ENCODE measurements around the gene CDH23.

The CDH23 gene

DNA sequence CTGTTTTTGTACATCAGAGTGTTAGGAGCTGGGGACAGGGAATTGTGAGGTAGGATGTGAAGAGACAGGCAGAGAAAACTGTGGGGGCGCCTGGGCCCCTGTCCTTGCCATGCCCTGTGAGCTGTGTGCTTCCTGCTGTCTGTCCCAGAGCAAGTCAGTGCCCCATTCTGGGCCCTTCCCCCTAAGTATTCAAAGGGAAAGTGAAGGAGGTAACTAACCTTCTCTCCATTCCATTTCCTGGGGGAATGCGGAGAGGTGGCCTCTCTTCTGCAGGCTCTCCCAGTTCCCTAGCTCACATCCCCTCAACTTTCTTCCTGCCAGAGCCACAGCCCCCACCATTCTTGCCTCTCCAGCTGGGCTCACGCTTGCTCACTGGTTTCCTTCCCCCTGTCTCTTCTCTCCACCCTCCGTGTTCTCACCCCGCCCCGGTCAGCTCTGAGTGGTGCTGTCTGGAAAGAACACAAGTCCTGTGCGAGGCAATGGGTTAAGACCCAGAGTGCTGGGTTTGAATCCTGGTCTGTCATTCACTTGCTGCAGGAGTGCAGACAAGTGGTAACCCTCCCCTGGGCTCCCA is 386.3 kb downstream of the CDH23 start:
- Histone ChIP-seq H3K9me3 (ENCODE audit: insufficient read depth, low read depth, low read length) (no peaks in the 10 kb centered on the region), H3K9ac (ENCODE audit: low read depth, low read length, poor library complexity, severe bottlenecking) (no peak overlapping the region), H4K20me1 (ENCODE audit: insufficient read depth, low read length, poor library complexity, severe bottlenecking) (no peaks in the 10 kb centered on the region), H3K79me2 (ENCODE audit: insufficient read depth, low read length) (no peaks in the 10 kb centered on the region), H3K27me3 (ENCODE audit: insufficient read depth, low read length, poor library complexity, severe bottlenecking) (no peaks in the 10 kb centered on the region), H3K36me3 (ENCODE audit: insufficient read depth, low read length) (no peaks in the 10 kb centered on the region), H3K9me2 (replicated peaks; ENCODE audit: low read depth, low read length) (no peaks in the 10 kb centered on the region), H3F3A (ENCODE audit: low read depth) (no peaks in the 10 kb centered on the region), H2AFZ (ENCODE audit: low read length) (no peak overlapping the region), H3K4me2 (ENCODE audit: low read depth, low read length, poor library complexity, severe bottlenecking) (no peak overlapping the region), H3K4me1 (ENCODE audit: insufficient read depth, low read length, poor library complexity, severe bottlenecking) (peaks cover 8% of the 10 kb centered on the region), H3K4me3 (ENCODE audit: low read length, poor library complexity, severe bottlenecking) (no peak overlapping the region)
- no peak for TF ChIP-seq EZH2phosphoT487 (IDR thresholded peaks at IDR 0.05; ENCODE audit: borderline replicate concordance)
- TF ChIP-seq, protein P1, sequence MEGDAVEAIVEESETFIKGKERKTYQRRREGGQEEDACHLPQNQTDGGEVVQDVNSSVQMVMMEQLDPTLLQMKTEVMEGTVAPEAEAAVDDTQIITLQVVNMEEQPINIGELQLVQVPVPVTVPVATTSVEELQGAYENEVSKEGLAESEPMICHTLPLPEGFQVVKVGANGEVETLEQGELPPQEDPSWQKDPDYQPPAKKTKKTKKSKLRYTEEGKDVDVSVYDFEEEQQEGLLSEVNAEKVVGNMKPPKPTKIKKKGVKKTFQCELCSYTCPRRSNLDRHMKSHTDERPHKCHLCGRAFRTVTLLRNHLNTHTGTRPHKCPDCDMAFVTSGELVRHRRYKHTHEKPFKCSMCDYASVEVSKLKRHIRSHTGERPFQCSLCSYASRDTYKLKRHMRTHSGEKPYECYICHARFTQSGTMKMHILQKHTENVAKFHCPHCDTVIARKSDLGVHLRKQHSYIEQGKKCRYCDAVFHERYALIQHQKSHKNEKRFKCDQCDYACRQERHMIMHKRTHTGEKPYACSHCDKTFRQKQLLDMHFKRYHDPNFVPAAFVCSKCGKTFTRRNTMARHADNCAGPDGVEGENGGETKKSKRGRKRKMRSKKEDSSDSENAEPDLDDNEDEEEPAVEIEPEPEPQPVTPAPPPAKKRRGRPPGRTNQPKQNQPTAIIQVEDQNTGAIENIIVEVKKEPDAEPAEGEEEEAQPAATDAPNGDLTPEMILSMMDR (conservative IDR thresholded peaks at IDR 0.05; ENCODE audit: low read length): no peak

DNA sequence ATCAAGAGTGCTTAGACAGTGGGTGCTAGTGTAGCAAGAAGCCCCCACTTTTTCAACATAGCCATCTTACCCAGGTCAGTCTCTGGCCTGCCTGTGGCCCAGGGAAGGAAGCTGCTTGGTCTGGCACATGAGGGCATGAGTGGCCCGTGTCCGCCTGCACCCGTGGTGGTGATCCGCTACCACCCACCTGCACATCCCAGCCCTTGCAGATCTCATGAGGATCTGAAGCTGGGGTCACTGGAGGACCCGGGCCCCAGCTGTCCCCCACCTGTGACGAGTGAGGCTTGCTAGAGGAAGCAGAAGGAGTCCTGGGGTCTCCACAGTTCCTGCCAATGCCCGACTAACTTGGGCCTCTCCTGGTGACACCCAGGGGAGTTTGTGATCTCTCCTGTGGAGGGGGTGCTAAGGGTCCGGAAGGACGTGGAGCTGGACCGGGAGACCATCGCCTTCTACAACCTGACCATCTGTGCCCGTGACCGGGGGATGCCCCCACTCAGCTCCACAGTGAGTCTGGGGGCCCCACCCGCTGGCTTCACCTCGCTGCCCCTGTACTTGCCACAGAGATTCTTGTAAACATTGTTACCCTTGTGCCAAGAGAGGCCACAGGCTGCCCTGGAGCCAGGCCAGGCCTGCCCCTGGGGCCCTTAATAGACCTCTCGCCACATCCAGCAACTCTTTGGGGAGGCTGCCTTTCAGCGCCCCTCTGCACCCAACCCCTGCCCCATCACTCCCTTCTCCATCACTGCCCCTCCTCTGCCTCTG is 387.4 kb downstream of the CDH23 start:
- H3K9me2 ChIP-seq (replicated peaks; ENCODE audit: low read depth, low read length): no peaks in the 10 kb centered on the region
- no peak overlapping the region for H3K4me2 ChIP-seq (ENCODE audit: low read depth, low read length, poor library complexity, severe bottlenecking)
- no peaks in the 10 kb centered on the region for H3K36me3 ChIP-seq (ENCODE audit: insufficient read depth, low read length)
- H3F3A ChIP-seq (ENCODE audit: low read depth): no peaks in the 10 kb centered on the region
- H2AFZ ChIP-seq (ENCODE audit: low read length): no peak overlapping the region
- H3K27me3 ChIP-seq (ENCODE audit: insufficient read depth, low read length, poor library complexity, severe bottlenecking): no peaks in the 10 kb centered on the region
- no peaks in the 10 kb centered on the region for H3K9me3 ChIP-seq (ENCODE audit: insufficient read depth, low read depth, low read length)
- H3K4me1 ChIP-seq (ENCODE audit: insufficient read depth, low read length, poor library complexity, severe bottlenecking): peaks cover 8% of the 10 kb centered on the region
- H3K9ac ChIP-seq (ENCODE audit: low read depth, low read length, poor library complexity, severe bottlenecking): no peak overlapping the region
- no peaks in the 10 kb centered on the region for H4K20me1 ChIP-seq (ENCODE audit: insufficient read depth, low read length, poor library complexity, severe bottlenecking)
- TF ChIP-seq, protein P1 (conservative IDR thresholded peaks at IDR 0.05; ENCODE audit: low read length): no peak
- TF ChIP-seq EZH2phosphoT487 (IDR thresholded peaks at IDR 0.05; ENCODE audit: borderline replicate concordance): no peak
- H3K4me3 ChIP-seq (ENCODE audit: low read length, poor library complexity, severe bottlenecking): no peak overlapping the region
- no peaks in the 10 kb centered on the region for H3K79me2 ChIP-seq (ENCODE audit: insufficient read depth, low read length)

DNA sequence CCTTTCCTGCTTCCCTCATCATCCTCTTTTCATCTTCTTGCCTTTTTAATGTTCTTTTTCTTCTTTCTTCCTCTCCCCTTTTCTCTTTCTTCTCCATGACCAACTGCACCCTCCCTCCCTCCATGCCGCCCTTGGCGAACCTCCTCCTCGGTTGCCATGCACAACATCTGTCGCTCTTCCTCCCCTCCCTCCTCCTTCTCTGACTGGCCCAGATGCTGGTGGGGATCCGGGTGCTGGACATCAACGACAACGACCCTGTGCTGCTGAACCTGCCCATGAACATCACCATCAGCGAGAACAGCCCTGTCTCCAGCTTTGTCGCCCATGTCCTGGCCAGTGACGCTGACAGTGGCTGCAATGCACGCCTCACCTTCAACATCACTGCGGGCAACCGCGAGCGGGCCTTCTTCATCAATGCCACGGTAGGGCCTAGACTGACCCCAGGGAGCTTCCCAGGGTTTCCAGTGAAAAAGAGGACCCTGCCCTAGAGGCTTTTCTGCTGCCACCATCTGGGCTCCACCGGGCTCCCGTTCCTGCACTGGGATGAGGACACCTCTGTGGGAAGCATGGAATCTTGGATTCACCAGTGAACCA is 388.1 kb downstream of the CDH23 start:
- TF ChIP-seq, protein P1 (conservative IDR thresholded peaks at IDR 0.05; ENCODE audit: low read length): no peak
- TF ChIP-seq EZH2phosphoT487 (IDR thresholded peaks at IDR 0.05; ENCODE audit: borderline replicate concordance): no peak
- Histone ChIP-seq H3K9ac (ENCODE audit: low read depth, low read length, poor library complexity, severe bottlenecking) (no peak overlapping the region), H4K20me1 (ENCODE audit: insufficient read depth, low read length, poor library complexity, severe bottlenecking) (no peaks in the 10 kb centered on the region), H3K9me2 (replicated peaks; ENCODE audit: low read depth, low read length) (no peaks in the 10 kb centered on the region), H3K27me3 (ENCODE audit: insufficient read depth, low read length, poor library complexity, severe bottlenecking) (no peaks in the 10 kb centered on the region), H2AFZ (ENCODE audit: low read length) (no peak overlapping the region), H3K4me2 (ENCODE audit: low read depth, low read length, poor library complexity, severe bottlenecking) (no peak overlapping the region), H3K36me3 (ENCODE audit: insufficient read depth, low read length) (no peaks in the 10 kb centered on the region), H3F3A (ENCODE audit: low read depth) (no peaks in the 10 kb centered on the region), H3K4me1 (ENCODE audit: insufficient read depth, low read length, poor library complexity, severe bottlenecking) (peaks cover 8% of the 10 kb centered on the region), H3K9me3 (ENCODE audit: insufficient read depth, low read depth, low read length) (no peaks in the 10 kb centered on the region), H3K79me2 (ENCODE audit: insufficient read depth, low read length) (no peaks in the 10 kb centered on the region), H3K4me3 (ENCODE audit: low read length, poor library complexity, severe bottlenecking) (no peak overlapping the region)

Measured in Loucy (cell line).